GM19328 (cell line): ENCODE results near the gene TMEM165.
A peak's percentile ranks its signal among the peaks of the same experiment; 100 is the strongest.
"Not testable (repeated sequence)": the region's sequence is repeated elsewhere in the genome, so short reads cannot be mapped to it uniquely, and the experiment has no call there.

ENCODE experiments used
- ATAC-seq: cut with Tn5 transposase; IDR thresholded peaks from one replicate; pipeline ENCODE4 v1.9.1; 2021; ENCODE audit warnings: mild to moderate bottlenecking, moderate library complexity; ENCODE audit not compliant: unreplicated experiment

The TMEM165 gene, protein sequence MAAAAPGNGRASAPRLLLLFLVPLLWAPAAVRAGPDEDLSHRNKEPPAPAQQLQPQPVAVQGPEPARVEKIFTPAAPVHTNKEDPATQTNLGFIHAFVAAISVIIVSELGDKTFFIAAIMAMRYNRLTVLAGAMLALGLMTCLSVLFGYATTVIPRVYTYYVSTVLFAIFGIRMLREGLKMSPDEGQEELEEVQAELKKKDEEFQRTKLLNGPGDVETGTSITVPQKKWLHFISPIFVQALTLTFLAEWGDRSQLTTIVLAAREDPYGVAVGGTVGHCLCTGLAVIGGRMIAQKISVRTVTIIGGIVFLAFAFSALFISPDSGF

DNA sequence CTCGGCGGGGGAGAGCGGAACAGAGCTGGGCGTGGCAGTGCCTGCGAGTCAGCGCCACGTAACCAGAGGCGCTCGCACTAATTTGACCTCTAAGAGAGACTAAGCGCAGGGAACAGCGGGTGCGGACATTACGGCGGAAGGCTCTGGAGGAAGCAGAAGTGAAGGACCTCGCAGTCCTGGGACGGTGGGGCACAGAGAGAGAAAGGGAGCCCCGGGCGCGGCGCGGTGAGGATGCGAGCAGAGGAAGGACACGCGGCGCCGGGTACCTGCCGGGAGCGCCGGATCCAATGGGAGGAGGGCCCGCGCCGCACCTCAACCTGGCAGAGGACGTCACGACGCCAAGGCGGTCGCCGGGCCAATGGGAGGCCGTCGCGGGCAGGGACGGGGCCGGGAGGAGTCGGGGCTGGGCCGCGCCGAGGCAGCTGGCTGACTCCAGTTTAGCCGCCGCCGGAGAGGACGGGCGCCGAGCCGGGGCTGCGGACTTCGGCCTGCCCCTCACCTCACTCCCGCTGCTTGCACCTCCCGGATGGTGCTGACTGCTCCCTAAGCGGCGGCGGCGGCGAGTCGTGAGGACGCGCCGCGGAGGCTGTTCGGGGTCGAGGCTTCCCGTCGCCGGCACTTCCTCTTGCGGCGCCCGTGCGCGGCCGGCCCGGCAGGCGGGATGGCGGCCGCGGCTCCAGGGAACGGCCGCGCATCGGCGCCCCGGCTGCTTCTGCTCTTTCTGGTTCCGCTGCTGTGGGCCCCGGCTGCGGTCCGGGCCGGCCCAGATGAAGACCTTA is at the start of gene TMEM165:
TSS of gene TMEM165 (plus strand) at position 429 of the 779 bp plus-strand sequence. CDS start at position 662, 233 bp downstream.
- peak; percentile 94 for ATAC-seq

GRCh38 chr4:55345980-55346850 is 49.5 kb upstream of the TMEM165 start, which contains the start of gene SRD5A3:
SRD5A3 (plus strand) TSS chr4:55346242; CDS start chr4:55346337, 95 bp downstream.
- peak; percentile 92 for ATAC-seq

DNA sequence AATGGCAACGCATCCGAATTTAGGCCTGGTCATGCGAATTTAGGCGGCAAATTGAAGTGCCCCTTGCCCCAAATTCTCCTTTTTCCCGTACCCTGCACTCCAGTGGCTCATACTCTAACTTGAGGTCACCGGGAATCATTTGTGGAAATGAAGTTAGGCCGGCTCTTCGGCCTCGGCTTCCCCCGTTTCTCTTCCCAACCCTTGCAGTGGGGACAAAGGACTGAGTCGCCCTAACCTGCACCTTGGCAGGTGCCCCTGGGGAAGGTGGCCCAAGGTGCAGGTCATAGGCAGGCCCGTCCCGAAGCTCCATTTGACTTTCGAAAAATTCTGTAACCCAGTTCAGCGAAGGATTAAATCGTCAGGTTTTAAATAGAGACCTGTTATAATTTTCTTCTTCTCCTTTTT is 48.9 kb upstream of the TMEM165 start:
- no peak for ATAC-seq

DNA sequence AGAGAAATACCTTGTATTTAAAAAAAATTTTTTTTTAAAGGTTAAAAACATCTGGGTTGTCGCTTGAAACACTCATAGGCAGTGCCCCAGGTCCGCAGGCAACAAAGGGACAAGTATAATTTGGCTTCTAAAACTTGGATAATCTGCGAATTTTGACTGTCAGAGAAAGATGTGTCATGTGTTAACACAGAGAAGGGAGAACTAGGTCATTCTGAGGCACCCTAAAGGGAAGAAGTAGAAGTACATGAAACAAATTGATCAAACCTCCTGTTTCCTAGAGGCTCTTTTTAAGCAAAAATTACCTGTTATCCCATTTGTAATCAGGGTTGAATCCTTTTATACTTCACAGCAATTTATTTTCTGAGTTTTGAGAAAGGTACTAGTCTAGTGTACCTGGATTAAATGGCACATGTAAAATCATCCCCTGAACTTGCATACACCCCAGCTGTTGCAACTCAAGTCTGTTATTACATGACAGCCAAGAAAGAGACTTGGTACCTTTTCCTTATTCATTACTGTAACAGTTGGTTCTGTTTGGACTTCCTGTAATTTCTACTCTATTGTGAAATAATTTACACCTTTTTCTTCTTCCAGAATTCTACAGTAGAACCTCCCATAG is 48.0 kb upstream of the TMEM165 start:
- no peak for ATAC-seq

DNA sequence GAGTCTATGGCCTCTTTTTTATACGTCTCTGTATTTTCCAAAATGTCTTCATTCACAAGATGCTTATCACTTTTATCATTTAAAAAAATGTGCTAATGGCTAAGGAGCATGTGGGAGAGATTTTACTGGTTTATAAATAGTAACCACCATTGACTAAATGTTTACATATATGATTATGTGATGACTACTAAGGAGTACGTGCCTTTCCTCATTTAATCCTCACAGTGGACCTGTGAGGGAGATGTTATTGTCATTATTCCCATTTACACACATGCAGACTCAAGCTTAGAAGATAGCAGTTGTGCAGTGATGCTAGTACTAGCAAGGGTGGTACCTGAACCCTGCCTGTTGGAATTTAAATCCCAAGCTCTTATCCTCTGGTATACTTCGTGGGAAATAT is 47.3 kb upstream of the TMEM165 start:
- no peak for ATAC-seq

DNA sequence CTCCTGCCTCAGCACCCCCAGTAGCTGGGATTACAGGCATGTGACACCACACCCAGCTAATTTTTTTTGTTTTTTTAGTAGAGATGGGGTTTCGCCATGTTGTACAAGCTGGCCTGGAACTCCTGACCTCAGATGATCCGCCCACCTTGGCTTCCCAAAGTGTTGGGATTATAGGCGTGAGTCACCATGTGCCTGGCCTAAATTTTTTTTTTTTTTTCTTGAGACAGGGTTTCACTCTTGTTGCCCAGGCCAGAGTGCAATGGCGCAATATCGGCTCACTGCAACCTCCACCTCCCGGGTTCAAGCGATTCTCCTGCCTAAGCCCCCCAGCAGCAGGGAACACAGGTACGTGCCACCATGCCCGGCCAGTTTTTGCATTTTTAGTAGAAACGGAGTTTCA is 44.9 kb upstream of the TMEM165 start:
- ATAC-seq = not testable (repeated sequence)

DNA sequence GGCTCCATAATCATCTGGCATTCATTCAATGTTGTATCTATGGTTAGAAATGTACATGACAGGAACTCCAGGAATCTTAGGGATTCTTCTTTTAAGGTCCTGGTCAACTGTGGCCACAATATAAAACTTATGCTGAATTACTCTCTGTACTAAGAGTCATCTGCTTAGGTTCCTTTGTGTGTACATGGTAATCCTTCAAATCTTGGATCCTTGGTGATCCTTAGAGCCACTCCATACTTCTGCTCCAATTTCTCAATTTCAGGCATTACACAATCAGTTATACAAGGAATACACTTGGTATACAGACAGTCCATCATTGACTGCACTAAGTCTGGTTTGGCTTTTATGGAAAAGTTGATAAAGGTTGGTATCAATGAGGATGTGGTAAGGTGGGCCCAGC is 43.9 kb upstream of the TMEM165 start:
- ATAC-seq = no peak

DNA sequence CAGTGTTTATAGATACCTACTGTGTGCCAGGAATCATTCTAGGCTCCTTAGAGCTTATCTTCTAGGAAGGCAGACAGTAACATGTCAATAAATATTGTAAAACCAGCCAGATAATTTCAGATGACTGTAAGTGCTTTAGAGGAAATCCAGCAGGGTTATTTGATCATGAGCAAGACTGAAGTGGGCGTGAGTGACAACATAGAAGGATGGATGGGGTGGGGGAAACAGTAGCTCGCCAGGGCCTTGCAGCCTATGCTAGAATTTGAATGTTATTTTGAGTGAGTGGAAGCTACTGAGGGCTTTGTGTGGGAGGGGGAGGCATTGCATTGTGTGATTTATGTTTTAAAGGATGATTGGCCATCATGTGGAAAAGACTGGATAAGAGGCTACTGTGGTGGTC is 43.0 kb upstream of the TMEM165 start:
- ATAC-seq = no peak

DNA sequence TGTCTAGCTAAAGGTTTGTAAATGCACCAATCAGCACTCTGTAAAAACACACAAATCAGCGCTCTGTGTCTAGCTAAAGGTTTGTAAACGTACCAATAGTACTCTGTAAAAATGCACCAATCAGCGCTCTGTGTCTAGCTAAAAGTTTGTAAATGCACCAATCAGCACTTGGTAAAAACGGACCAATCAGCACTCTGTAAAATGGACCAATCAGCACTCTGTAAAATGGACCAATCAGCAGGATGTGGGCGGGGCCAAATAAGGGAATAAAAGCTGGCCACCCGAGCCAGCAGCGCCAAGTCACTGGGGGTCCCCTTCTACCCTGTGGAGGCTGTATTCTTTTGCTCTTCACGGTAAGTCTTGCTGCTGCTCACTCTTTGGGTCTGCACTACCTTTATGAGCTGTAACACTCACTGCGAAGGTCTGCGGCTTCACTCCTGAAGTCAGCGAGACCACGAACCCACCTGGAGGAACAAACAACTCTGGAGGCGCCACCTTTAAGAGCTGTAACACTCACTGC is 42.5 kb upstream of the TMEM165 start:
- ATAC-seq = not testable (repeated sequence)

DNA sequence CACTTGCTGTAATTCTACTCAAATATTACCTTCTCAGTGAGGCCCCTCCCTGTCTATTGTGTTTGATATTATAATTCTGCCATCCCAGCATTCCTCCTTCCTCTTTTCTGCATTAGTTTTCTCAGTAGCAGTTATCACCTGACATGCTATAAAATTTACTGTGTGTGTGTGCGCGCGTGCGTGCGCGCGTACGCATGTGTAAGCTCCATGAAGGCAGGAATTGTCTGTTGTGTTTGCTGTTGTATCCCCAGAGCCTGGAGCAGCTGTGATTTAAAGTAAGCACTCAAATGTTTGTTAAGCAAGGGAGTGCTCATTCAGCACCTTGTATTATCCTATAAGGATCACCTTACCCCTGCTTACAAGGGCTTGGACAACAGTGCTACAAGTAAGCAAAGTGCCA is 41.1 kb upstream of the TMEM165 start:
- no peak for ATAC-seq

GRCh38 chr4:55355555-55355954 is 40.2 kb upstream of the TMEM165 start:
- no peak for ATAC-seq

GRCh38 chr4:55356991-55357461 is 38.7 kb upstream of the TMEM165 start:
- ATAC-seq = no peak

GRCh38 chr4:55358246-55358645 is 37.5 kb upstream of the TMEM165 start:
- ATAC-seq = no peak

DNA sequence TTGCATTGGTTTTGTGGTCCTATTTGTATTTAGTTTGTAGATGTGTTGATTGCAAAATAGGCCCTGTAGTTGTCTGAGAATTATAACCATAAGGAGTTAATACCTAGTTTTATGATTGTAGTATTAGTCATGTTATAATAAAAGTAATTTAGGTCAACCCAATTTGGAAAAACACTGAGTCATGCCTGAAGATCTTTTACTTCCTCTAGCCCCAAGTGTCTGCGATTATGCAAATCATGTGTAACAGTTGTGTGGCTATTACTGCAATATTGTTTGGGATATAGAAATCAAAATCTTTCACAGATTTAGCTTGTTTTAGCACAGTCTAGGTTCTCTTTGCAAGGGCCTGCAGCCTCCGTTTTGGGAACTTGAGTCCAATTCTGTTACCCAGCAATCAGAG is 37.1 kb upstream of the TMEM165 start:
- peak; percentile 83 for ATAC-seq

DNA sequence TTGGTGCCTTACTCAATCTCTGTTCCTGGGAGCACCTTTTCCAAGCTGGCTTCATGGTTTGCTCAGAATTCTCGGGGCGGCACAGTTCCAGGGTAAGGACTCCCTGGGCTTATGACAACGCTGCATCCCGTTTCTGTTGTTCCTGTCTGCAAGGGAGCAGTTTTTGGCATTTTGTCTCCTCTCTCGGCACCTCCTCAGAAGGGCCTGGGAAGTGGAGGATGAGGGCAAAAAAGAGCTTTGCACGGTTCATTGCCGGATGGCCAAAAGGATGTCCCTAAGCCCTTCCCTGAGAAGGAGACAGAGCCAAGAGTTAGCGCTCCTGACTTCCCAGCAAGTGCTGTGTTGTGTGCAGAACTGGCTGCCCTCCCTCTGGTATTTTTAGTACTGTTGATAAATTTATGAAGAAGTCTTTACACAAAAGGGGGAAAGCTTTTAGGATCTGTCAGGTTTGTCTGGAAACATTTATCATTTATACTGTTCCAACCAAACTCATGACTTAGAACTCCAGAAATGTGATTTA is 36.3 kb upstream of the TMEM165 start:
- ATAC-seq = no peak

- not testable (repeated sequence) for ATAC-seq
These were observed 32.8 kb upstream of the TMEM165 start for GRCh38 chr4:55362938-55363337.

GRCh38 chr4:55363691-55364351 is 31.9 kb upstream of the TMEM165 start:
- ATAC-seq = no peak

- ATAC-seq = no peak
These were observed 30.9 kb upstream of the TMEM165 start for GRCh38 chr4:55364691-55365344.

DNA sequence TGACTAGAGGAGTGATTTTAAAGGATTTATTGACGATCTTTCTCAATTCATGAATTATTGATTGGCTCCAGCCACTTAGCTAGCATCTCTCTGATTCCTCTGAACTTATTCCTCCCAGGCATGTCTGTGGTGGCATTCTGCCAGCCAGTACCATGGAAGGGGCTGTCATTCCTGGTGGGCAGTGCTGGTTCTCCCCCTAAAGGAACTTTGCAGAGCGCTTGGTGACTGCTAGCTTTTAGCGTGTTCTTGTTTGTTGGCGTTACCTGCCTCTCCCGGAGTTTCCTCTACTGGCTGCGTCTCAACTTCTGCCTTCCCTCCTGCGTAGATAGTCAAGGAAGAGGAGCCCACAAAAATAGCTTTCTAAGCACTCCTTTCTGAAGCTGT is 30.4 kb upstream of the TMEM165 start:
- ATAC-seq = no peak
